SKM-1 treated with dmso at 0.1 percent for 144 hours (cell line): ENCODE measurements around the gene PCDHGA6.
"Not testable (repeated sequence)": the region's sequence is repeated elsewhere in the genome, so short reads cannot be mapped to it uniquely, and the experiment has no call there.

Experiments used
- DNase-seq: peaks from one replicate; lab custom pipeline; 2025; ENCODE audit not compliant: unreplicated experiment; lab: John Stamatoyannopoulos, UW

The PCDHGA6 gene

GRCh38 chr5:141359790-141360426, 13.8 kb upstream of the PCDHGA6 start, which contains the start of gene PCDHGB2:
PCDHGB2 (plus strand) TSS chr5:141359994; CDS start chr5:141360136, 142 bp downstream.
- DNase-seq: no peak

DNA sequence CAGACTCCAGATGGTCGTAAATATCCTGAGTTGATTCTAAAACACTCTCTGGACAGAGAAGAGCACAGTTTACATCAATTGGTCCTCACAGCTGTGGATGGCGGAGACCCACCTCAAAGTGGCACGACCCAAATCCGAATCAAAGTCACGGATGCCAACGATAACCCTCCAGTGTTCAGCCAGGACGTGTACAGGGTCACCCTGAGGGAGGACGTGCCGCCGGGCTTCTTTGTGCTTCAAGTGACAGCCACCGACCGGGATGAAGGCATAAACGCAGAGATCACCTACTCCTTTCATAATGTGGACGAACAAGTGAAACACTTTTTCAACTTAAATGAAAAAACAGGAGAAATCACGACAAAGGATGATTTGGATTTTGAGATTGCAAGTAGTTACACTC, 13.0 kb upstream of the PCDHGA6 start:
- no peak for DNase-seq

GRCh38 chr5:141362719-141363118, 11.0 kb upstream of the PCDHGA6 start:
- no peak for DNase-seq

DNA sequence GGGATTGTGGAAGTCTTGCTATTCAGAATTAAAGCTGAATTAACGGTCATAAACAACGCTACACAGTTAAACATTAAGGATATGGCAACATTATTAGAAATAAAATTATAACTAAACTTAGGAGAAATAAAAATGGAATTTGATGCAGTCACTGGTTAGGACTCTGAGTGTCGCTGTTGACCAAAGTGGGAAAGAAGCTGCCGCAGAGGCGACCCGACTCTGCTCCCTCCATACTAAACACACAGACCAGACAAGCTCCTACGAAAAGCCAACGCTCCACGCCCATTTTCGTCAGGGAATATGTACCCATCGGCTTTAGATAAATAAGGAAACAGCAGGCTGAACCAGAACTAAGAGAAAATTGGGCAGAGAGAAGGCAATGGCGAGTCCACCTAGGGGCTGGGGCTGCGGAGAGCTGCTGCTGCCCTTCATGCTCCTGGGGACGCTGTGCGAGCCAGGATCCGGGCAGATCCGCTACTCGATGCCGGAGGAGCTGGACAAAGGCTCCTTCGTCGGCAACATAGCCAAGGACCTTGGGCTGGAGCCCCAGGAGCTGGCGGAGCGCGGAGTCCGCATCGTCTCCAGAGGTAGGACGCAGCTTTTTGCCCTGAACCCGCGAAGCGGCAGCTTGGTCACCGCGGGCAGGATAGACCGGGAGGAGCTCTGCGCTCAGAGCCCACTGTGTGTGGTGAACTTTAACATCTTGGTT, 9.6 kb upstream of the PCDHGA6 start, which contains the start of gene PCDHGA5:
Gene PCDHGA5 (plus strand): TSS at position 211 of the 709 bp plus-strand sequence. CDS start 169 bp downstream, at position 380.
- DNase-seq: no peak

DNA sequence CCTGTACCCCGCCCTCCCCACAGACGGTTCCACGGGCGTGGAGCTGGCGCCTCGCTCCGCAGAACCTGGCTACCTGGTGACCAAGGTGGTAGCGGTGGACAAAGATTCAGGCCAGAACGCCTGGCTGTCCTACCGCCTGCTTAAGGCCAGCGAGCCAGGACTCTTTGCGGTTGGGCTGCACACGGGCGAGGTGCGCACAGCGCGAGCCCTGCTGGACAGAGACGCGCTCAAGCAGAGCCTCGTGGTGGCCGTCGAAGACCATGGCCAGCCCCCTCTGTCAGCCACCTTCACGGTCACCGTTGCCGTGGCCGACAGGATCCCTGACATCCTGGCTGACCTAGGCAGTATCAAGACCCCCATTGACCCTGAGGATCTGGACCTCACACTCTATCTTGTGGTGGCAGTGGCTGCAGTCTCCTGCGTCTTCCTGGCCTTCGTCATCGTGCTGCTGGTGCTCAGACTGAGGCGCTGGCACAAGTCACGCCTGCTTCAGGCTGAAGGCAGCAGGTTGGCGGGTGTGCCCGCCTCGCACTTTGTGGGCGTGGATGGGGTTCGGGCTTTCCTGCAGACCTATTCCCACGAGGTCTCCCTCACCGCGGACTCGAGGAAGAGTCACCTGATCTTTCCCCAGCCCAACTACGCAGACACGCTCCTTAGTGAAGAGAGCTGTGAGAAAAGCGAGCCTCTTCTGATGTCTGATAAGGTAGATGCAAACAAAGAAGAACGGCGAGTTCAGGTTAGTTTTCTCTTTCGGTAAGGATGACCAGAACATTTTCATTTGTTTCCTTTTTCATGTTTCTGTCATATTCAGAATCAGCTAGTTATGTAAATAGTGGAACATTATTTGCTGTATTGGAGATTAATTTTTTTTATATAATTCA, 7.4 kb upstream of the PCDHGA6 start:
- no peak for DNase-seq

DNA sequence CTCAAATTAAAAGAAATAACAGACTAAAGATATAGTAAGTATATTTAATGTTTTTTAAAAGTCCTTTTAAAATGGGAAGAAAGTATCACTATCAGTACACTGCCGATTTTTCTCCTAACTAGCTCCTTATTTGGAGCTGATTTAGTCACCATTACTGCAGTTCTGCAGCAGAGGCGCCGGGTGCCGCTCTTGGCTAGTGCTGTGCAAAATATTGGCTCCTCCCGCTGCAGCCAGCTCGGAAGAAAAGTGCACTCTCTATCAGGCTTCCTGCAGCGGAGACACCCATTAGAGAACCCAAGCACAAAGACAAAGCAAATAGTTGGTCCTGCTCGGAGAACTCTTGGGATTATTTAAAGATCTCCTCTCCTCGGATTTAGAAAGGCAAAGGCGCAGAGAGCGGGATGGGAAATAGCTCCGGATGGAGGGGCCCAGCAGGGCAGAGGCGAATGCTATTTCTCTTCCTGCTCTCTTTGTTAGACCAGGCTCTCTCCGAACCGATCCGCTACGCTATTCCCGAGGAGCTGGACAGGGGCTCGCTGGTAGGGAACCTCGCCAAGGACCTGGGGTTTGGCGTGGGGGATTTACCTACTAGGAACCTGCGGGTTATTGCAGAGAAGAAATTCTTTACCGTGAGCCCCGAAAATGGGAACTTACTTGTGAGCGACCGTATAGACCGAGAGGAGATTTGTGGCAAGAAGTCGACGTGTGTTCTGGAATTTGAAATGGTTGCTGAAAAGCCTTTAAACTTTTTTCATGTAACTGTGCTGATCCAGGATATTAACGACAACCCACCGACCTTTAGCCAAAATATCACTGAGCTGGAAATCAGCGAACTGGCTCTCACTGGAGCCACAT, 3.5 kb upstream of the PCDHGA6 start, which contains the start of gene PCDHGB3:
Gene PCDHGB3 (plus strand): TSS at position 249 of the 855 bp plus-strand sequence. CDS start 153 bp downstream, at position 402.
- no peak for DNase-seq

DNA sequence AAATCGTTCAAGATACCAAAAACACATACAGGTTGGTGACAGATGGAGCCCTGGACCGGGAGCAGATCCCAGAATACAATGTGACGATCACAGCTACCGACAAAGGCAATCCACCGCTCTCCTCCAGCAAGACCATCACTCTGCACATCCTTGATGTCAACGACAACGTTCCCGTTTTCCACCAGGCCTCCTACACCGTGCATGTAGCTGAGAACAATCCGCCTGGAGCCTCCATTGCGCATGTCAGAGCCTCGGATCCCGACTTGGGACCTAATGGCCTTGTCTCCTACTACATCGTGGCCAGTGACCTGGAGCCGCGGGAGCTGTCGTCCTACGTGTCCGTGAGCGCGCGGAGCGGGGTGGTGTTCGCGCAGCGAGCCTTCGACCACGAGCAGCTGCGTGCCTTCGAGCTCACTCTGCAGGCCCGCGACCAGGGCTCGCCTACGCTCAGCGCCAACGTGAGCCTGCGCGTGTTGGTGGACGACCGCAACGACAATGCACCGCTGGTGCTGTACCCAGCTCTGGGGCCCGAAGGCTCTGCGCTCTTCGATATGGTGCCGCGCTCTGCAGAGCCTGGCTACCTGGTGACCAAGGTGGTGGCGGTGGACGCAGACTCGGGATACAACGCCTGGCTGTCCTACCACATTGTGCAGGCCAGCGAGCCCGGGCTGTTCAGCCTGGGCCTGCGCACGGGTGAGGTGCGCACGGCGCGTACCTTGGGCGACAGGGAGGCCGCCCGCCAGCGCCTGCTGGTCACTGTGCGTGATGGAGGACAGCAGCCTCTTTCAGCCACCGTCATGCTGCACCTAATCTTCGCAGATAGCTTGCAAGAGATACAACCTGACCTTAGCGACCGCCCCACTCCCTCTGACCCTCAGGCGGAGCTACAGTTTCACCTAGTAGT, 1.9 kb upstream of the PCDHGA6 start:
- no peak for DNase-seq

DNA sequence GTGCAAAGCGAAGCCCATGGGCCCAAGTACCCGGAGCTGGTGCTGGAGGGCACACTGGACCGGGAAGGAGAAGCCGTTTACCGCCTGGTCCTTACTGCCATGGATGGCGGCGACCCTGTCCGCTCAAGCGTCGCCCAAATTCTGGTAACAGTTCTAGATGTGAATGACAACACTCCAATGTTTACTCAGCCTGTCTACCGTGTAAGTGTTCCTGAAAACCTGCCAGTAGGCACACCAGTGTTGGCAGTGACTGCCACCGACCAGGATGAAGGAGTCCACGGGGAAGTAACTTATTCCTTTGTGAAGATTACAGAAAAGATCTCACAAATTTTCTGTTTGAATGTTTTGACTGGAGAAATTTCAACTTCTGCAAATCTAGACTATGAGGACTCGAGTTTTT, 936 bp downstream of the PCDHGA6 start:
- DNase-seq: no peak

- DNase-seq: not testable (repeated sequence)
These were observed 1.9 kb downstream of the PCDHGA6 start for GRCh38 chr5:141375444-141376155.

GRCh38 chr5:141382469-141383294, 9.0 kb downstream of the PCDHGA6 start, which contains the start of gene PCDHGA7:
PCDHGA7 (plus strand) TSS chr5:141382742; CDS start chr5:141382900, 158 bp downstream.
- DNase-seq: no peak

DNA sequence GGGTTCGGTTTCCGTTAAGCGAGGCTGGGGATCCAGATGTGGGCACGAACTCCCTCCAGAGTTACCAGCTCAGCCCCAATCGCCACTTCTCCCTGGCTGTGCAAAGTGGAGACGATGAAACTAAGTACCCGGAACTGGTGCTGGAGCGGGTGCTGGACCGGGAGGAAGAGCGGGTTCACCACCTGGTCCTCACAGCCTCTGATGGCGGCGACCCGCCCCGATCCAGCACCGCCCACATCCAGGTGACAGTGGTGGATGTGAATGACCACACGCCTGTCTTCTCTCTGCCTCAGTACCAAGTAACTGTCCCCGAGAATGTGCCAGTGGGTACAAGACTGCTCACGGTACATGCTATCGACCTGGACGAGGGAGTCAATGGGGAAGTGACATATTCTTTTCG, 9.7 kb downstream of the PCDHGA6 start:
- DNase-seq: no peak

GRCh38 chr5:141384471-141385267, 11.0 kb downstream of the PCDHGA6 start:
- no peak for DNase-seq

- DNase-seq: not testable (repeated sequence)
These were observed 14.0 kb downstream of the PCDHGA6 start, which contains the start of gene PCDHGB4 for GRCh38 chr5:141387557-141388311. PCDHGB4 (plus strand) TSS chr5:141387698; CDS start chr5:141387885, 187 bp downstream.

- no peak for DNase-seq
These were observed 15.0 kb downstream of the PCDHGA6 start for GRCh38 chr5:141388661-141389060.

DNA sequence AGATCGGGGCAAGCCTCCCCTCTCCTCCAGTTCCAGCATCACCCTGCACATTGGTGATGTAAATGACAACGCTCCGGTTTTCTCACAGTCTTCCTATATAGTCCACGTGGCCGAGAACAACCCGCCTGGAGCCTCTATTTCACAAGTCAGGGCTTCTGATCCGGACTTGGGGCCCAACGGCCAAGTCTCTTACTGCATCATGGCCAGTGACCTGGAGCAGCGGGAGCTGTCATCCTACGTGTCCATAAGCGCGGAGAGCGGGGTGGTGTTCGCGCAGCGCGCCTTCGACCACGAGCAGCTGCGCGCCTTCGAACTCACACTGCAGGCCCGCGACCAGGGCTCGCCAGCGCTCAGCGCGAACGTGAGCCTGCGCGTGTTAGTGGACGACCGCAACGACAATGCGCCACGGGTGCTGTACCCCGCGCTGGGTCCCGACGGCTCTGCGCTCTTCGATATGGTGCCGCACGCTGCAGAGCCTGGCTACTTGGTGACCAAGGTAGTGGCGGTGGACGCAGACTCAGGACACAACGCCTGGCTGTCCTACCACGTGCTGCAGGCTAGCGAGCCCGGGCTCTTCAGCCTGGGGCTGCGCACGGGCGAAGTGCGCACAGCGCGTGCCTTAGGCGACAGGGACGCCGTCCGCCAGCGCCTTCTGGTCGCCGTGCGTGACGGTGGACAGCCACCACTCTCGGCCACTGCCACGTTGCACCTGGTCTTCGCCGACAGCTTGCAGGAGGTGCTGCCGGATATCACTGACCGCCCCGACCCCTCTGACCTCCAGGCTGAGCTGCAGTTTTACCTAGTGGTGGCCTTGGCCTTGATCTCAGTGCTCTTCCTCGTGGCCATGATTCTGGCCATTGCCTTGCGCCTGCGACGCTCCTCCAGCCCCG, 15.7 kb downstream of the PCDHGA6 start:
- DNase-seq: no peak
